Activated CD8-positive, alpha-beta memory T cell treated with anti-CD3 and anti-CD28 coated beads, Interleukin-2, amount 50 U/mL, for 24 hours (primary cell): Measurements from ENCODE around the gene KIF26B.
"Not testable (repeated sequence)": the region's sequence is repeated elsewhere in the genome, so short reads cannot be mapped to it uniquely, and the experiment has no call there.

Experiments
- DNase-seq: peaks from one replicate; pipeline ENCODE4 v3.0.0-alpha.2; 2020; ENCODE audit errors: extremely low read depth

Gene KIF26B

GRCh38 chr1:245323765-245324164 lies 169.0 kb downstream of the KIF26B start:
- not testable (repeated sequence) for DNase-seq

GRCh38 chr1:245325922-245326795 lies 171.4 kb downstream of the KIF26B start:
- no peak for DNase-seq

DNA sequence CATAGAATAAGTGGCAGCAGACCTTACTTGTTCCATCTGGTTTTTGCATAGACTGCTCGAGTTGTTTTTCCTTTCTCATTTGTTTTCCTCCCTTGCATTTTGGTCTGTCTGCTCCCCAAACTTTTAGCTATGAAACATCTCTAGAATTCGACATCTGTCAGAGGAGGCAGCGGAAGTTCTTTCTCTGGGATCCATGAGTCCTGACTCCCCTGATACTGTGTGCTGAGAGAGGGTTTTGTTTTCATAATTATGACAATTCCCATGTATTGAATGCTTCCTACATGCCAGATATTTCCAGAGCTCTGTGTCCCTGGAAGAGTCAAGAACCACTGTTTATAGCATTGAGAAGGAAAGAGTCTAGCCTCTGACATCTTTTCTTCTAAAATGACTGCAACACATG lies 172.6 kb downstream of the KIF26B start:
- DNase-seq, result no peak

DNA sequence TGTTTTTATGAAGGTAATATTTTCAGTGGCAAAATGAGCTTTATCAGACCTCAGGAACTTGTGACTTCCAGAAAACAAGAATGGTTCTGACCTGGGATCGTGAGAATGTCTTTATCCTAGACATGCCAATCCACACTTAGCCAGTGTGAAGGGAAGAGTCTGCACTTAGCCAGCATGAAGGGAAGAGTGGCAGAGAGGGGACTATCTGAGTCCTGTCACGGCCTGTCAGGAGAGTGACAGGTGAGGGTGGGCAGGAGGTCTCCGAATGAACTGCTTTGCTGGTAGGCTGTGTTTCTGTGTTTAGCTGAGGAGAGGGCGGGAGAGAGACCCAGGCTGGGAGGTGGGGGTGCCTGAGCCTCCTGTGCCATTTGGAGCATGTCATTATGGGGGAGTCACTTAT lies 173.1 kb downstream of the KIF26B start:
- DNase-seq, result no peak

- no peak for DNase-seq
Observed at GRCh38 chr1:245330951-245331350, 176.2 kb downstream of the KIF26B start.

DNA sequence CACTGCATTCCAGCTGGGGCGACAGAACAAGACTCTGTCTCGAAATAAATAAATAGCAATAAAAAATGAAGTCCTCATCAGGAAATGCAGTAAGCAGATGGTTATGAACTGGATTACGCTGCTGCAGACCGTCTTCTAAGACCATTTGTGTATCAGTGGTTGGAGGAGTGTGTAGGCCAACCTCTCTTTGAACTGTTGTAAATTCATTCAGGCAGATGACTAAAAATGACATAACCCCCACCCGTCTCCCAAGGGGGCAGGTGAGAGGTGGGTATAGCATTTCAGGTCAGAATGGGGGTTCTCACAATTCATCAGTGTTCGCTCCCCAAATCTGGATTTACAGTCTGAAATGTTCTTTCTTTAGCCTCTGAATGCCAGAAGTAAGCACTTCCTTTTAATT lies 177.3 kb downstream of the KIF26B start:
- DNase-seq, result no peak

DNA sequence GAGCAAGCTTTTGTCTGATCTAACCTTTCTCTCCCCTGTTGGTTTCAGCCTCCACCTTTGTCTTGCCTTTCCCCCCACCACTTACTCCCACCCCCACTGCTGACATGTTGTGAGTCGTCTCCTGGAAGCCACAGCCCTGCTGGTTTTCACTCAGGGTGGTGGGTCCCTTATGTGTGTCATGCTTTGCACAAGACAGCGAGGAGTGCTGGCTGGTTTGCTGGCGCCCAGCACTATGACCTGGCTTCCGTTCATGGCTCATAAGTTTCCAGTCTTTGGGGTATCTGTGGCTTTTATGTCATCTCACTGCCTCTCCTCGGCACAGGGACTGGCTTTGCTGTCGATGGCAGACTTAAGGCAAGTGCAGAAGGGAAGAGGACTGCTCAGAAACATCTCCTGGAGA lies 177.7 kb downstream of the KIF26B start:
- no peak for DNase-seq

DNA sequence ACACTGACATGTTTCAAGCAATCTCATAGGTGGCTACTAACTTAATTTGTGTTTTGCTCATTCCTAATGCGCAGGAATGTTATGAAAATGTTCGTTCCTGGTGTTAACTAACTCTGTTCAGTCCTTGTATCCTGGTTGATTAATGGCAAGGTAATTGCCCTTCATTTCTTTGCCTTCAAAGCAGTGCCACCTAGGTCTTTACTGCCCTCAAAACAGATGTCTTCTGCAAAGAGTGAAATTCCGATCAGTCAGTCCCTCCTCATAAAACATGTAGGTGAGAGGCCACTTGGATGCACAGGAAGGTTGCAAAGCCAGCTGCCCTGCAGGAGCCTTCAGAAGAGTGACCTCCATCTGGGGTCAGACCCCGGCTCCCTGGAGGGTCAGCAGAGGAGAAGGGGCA lies 179.4 kb downstream of the KIF26B start:
- no peak for DNase-seq

- DNase-seq, result no peak
Observed at GRCh38 chr1:245334827-245335490, 180.2 kb downstream of the KIF26B start.

- not testable (repeated sequence) for DNase-seq
Observed at GRCh38 chr1:245335684-245336083, 180.9 kb downstream of the KIF26B start.

DNA sequence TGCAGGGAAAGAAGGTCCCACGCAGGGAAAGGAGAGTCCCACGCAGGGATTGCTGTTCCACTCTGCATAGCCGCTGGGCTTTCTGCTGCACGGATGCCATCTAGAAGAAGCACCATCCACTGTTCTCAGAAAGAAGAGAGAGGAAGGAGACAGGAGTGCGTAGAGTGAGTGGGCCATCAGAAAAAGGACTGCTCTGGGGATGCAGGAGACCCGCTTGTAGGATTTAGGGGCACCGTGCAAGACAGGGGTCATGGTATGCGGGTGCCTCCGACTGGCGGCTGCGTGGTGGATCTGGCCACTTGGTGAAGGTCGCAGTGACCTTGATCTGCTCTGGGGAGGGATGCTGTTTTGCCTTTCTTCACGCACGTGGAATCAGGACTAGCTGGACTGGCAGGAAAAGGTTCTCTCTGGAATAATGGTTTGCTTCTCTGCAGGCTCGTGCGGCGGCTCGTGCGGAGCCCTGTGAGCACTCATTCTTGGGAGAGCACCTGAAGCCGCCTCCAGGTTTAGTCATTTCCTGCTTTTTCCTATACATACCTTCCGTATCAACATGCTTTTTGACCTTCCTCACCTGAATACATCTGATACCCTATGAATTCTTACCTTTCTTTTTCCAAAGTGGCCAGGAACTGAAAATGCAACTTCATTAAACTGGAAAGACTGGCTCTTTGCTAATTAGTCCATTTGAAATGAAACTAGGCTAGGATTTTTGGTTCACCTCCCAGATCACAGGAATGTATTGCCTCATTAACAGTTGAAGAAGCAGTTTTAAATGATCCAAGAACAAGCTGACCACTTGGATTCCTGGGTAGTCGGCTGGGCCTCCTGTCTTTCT lies 181.6 kb downstream of the KIF26B start:
- DNase-seq, result no peak

- not testable (repeated sequence) for DNase-seq
Observed at GRCh38 chr1:245336984-245337355, 182.2 kb downstream of the KIF26B start.

DNA sequence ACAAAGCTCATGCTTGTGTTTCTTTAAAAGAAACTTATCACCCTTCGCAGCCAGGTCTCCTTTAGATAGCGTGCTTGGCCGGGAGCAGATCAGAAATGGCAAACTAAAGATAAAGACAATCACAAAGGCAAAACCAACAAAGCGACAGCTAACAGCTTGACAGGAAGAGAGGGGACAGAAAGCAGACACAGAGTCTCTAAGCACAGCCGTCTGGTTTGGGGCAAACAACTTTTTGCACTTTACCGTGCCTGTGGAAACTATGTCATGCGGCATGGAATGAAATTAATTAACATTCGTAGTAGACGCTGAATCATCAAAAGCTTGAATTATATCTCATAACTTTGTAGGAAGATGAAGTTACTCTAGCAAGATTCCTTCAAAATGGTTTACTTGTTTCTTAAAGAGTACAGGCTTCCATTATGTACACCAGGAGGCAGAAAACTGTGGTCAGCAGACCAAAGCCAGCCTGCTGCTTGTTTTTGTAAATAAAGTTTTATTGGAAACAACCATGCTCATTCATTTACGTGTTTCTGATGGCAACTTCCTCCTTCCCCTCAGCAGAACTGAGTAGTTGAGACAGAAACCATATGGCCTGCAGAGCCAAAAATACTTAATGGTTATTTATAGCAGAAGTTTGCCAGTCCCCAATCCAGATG lies 183.2 kb downstream of the KIF26B start:
- DNase-seq, result no peak

DNA sequence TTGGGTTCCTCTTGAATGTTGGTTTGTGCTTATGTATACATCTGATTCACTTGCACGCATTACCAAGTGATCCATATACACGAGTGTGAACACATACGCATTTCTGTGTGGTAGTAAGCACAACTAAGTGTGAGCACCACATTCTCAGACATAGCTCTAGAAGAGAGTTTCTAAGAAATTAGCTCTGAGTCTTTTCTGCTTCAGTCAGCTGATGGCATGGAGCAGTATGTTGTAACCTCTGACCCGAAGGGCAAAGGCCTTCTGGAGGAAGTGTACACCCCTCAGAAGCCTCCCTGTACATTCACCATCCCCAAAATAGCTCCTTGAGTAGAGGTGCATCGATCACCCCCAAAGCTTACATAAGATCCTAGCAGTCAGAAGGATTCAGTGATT lies 183.7 kb downstream of the KIF26B start:
- no peak for DNase-seq

- DNase-seq, result no peak
Observed at GRCh38 chr1:245341743-245342142, 187.0 kb downstream of the KIF26B start.

DNA sequence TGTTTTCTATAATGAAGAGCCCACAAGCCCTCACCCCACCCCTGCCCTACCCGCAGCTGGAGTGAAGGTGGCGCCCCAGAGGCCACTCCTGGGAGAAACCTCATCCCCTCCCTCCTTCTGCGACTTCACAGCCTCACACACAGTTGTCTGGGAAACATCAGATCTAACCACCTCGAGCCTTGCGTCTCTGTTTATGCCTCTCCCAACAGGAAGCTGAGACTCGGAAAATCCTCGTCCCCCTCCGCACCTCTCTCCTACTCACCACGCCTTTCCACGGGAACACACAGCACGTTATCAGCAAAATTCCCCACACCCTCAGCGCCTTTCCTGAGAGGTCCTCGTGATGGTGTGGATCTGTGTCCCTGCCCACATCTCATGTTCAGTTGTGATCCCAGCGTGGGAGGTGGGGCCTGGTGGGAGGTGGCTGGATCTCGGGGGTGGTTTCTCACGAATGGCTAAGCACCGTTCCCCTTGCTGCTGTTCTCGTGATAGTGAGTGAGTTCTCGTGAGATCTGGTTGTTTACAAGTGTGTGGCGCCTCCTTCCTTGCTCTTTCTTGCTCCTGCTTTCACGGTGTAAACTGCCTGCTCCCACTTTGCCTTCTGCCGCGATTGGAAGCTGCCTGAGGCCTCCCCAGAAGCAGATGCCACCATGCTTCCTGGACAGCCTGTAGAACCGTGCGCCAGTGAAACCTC lies 190.6 kb downstream of the KIF26B start:
- no peak for DNase-seq

GRCh38 chr1:245348626-245349025 lies 193.8 kb downstream of the KIF26B start:
- DNase-seq, result no peak

- DNase-seq, result no peak
Observed at GRCh38 chr1:245353411-245353810, 198.6 kb downstream of the KIF26B start.

- no peak for DNase-seq
Observed at GRCh38 chr1:245353915-245354775, 199.4 kb downstream of the KIF26B start.
